Aorta (tissue), 5 donors: ENCODE measurements around the gene DNAJC12. TPM values are rescaled to one million over a fixed set of nuclear protein-coding genes. Genes with fewer than 3 reads are reported as not detected.
A peak's percentile ranks its signal among the peaks of the same experiment; 100 is the strongest.
"Not testable (repeated sequence)": the region's sequence is repeated elsewhere in the genome, so short reads cannot be mapped to it uniquely, and the experiment has no call there.

Source experiments
- ATAC-seq: fragments of 200-7000 bp; cut with Tn5 transposase; one replicate; pipeline ENCODE4 v1.9.1; 2022; ENCODE audit warnings: moderate library complexity; ENCODE audit not compliant: low FRiP score
- DNase-seq, 2 donors: peaks; one replicate each; pipeline ENCODE4 v3.0.0-alpha.2; 2020
- H3K27ac ChIP-seq, 2 donors: one replicate each; pipeline ENCODE4 v1.5.1; 2013; ENCODE audit warnings: low read length in 2 of 2, mild to moderate bottlenecking in 2 of 2, moderate library complexity in 2 of 2, control low read depth in 1 of 2, inconsistent platforms in 1 of 2, low read depth in 1 of 2
- H3K27me3 ChIP-seq, 2 donors: one replicate each; pipeline ENCODE4 v1.6.1; 2013; ENCODE audit warnings: control low read depth in 1 of 2, low read length in 1 of 2, mild to moderate bottlenecking in 1 of 2, moderate library complexity in 1 of 2; ENCODE audit not compliant: insufficient read depth in 2 of 2, control insufficient read depth in 1 of 2
- H3K36me3 ChIP-seq, 2 donors: one replicate each; pipeline ENCODE4 v1.6.1; 2013; ENCODE audit warnings: control low read depth in 1 of 2, low read length in 1 of 2, mild to moderate bottlenecking in 1 of 2; ENCODE audit not compliant: insufficient read depth in 2 of 2, control insufficient read depth in 1 of 2
- H3K4me1 ChIP-seq, 2 donors: one replicate each; pipeline ENCODE4 v1.6.1; 2013; ENCODE audit warnings: low read length in 2 of 2, control low read depth in 1 of 2, mild to moderate bottlenecking in 1 of 2, moderate library complexity in 1 of 2; ENCODE audit not compliant: insufficient read depth in 2 of 2, control insufficient read depth in 1 of 2
- H3K4me3 ChIP-seq, 2 donors: one replicate each; pipeline ENCODE4 v1.5.1; 2013; ENCODE audit warnings: low read length in 2 of 2, control low read depth in 1 of 2, mild to moderate bottlenecking in 1 of 2
- H3K9me3 ChIP-seq: one replicate; pipeline ENCODE4 v1.6.1; 2013; ENCODE audit warnings: mild to moderate bottlenecking, low read length; ENCODE audit not compliant: control insufficient read depth
- WGBS, 2 donors: extraction: QIAGEN DNeasy Blood & Tissue Kit; methylation state at CpG; one replicate each; pipeline ENCODE4 v1.1.7; 2013; 5-methylcytosine and 5-hydroxymethylcytosine counted together
- intact Hi-C, 2 donors: fragments of 100-400 bp; cut with DNase I; formaldehyde crosslinking; loops; one replicate each; pipeline versions ENCODE4 v1.14.2 to v1.15.0; 2022
- polyA plus RNA-seq, 2 donors: library from polyadenylated mRNA; stranded (reverse); fragments of 200-250 nt; gene quantifications; one replicate each; pipeline ENCODE4 v1.2.3, GENCODE V29; 2013
- total RNA-seq, 2 donors: library from RNA; stranded (reverse); fragmentation: NEBNext Ultra II Directional; extraction: Animal tissue kit (Norgen Biotek cat#: 25700); gene quantifications; one replicate each; pipeline ENCODE4 v1.2.1, GENCODE V29; 2021
- donor health status: healthy with polysubstance abuse.
- donor health status: Bipolar disorder and iron deficiency.
- donor health status: DM: no; HTN: no; CAD: no.
- donor health status: DM: no; HTN: no; CAD: no.
- donor health status: DM: yes; HTN: yes; CAD: no.

The DNAJC12 gene
- total and polyA plus RNA-seq, 4 donors = 1.7 to 4.4 (median 3.0) TPM

DNA sequence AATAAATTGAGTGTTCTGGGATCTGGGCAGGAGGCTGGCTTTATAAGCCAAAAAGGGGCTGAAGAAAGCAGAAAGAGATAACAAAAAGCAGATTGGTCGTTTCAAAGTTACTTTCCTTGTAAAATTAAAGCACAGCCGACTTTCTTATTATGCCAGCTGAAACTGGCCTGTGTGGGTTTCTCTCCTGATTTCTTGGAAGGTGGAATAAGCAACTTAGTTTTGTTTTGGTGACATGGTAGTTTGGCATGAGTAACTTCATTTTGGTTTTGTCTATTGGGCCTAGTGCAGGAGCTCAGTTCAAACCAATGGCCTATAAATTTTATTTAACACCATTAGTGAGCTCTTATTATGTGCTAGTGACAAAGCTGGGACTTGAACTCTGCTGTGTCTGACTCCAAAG is 13.2 kb upstream of the DNAJC12 start:
- ATAC-seq (no peak), DNase-seq (no peak)
- Histone ChIP-seq H3K9me3 (no peaks in the 10 kb centered on the region), H3K4me1 (no peaks in the 10 kb centered on the region), H3K27me3 (no peaks in the 10 kb centered on the region), H3K36me3 (no peaks in the 10 kb centered on the region), H3K27ac (no peak overlapping the region), H3K4me3 (no peak overlapping the region)
- WGBS, 2 donors = 66 to 73% methylated on average over 2 of the region's 2 CpGs
- intact Hi-C loops = loop anchor here in 1 of 2 donors (10.0 kb wide), 1 partner anchor 224 kb away; the partner anchor contains the start of gene HERC4

DNA sequence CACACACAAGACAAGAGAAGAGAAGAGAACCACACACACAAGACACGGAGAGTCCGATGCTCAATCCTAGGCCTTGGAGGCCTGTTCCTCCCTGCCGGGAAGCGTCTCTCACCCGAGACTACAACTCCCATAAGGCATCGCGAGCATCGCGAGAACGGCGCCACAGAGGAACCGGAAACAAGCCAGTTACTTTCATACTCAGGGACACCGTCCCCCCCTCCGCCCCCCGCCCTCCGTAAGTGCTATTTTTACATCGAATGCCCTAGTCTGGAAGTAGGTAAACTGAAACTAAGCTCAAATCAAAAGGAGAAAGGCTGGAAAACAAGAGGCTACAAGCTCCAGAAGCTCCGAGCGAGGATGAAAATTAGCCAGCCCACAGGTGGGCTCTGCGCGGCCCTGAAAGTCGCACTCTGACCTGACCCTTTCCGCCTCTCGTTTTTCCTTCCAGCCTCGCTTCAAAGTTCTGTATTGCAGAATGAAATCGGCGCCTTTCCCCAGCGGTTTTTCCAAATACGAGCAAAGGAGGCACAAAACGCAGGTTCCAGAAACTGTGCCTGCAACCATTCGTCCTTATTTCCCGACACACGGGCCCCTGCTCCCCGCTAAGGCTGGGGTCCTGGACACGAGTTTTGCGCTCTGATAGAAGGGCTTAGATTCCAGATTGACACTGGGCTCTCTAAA is 11.5 kb upstream of the DNAJC12 start:
- H3K9me3 ChIP-seq = no peaks in the 10 kb centered on the region
- no peaks in the 10 kb centered on the region for H3K4me1 ChIP-seq
- intact Hi-C loops = loop anchor here in 1 of 2 donors (10.0 kb wide), 1 partner anchor 225 kb away; the partner anchor contains the start of gene HERC4
- no peaks in the 10 kb centered on the region for H3K27me3 ChIP-seq
- peak; percentile 98 to 99 for DNase-seq
- H3K4me3 ChIP-seq = peak overlapping the region; percentile 89 to 97
- no peaks in the 10 kb centered on the region for H3K36me3 ChIP-seq
- peak; percentile 98 for ATAC-seq
- 0% methylated on average over 36 of the region's 36 CpGs for WGBS, 2 donors
- peak overlapping the region; percentile 79 to 80 for H3K27ac ChIP-seq

DNA sequence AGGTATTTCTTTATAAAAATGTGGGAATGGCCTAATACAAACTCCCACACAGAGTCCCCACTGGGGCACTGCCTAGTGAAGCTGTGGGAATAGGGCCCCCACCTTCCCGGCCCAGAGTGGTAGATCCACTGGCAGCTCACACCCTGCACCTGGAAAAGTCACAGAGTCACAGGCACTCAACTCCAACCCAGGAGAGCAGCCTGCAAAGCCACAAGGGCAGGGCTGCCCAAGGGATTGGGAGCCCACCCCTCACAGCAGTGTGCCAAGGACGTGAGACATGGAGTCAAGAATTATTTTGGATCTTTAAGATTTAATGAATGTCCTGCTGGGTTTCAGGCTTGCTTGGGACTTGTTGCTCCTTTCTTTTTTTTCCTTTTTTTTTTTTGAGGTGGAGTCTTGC is 5.3 kb upstream of the DNAJC12 start:
- WGBS, 2 donors = 80 to 89% methylated on average over 2 of the region's 2 CpGs
- Histone ChIP-seq H3K27me3 (no peaks in the 10 kb centered on the region), H3K27ac (no peak overlapping the region), H3K4me1 (no peaks in the 10 kb centered on the region), H3K4me3 (no peak overlapping the region), H3K9me3 (peaks cover 2% of the 10 kb centered on the region), H3K36me3 (no peaks in the 10 kb centered on the region)
- intact Hi-C loops = no loop called here
- ATAC-seq (no peak), DNase-seq (no peak)

DNA sequence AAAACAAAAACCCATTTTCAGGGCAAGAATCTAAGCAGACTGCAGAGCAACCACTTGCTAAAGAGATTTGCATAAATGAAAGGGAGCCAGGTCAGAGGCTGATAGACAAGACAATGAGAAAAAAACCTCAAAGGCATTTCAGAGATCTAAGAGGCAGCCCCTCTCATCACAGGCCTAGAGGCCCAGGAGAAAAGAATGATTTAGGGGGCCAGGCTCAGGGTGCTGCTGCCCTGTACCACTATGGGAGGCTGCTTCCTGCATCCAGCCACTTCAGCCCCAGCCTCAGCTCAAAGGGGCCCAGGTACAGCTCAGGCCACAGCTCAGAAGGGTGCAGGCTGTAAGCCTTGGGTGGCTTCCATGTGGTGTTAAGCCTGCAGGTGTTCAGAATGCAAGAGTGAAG is 3.7 kb upstream of the DNAJC12 start:
- intact Hi-C loops = no loop called here
- H3K9me3 ChIP-seq = peaks cover 2% of the 10 kb centered on the region
- H3K36me3 ChIP-seq = no peaks in the 10 kb centered on the region
- H3K4me3 ChIP-seq = no peak overlapping the region
- DNase-seq = no peak
- no peaks in the 10 kb centered on the region for H3K27me3 ChIP-seq
- no peak for ATAC-seq
- H3K27ac ChIP-seq = no peak overlapping the region
- H3K4me1 ChIP-seq = no peaks in the 10 kb centered on the region

DNA sequence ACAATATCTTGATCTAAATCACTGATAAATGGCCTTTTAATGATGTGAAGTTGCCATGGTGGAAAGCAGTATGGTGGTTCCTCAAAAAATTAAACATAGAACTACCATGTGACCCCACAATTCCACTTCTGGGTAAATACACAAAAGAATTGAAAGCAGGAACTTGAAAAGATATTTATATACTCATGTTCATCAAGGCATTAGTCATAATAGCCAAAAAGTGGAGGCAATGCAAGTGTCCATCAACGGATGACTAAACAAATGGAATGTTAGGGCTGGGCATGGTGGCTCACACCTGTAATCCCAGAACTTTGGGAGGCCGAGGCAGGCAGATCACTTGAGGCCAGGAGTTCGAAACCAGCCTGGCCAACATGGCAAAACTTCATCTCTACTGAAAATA is 2.0 kb upstream of the DNAJC12 start:
- no peaks in the 10 kb centered on the region for H3K4me1 ChIP-seq
- H3K36me3 ChIP-seq = no peaks in the 10 kb centered on the region
- H3K4me3 ChIP-seq = no peak overlapping the region
- WGBS, 2 donors = 89 to 93% methylated on average over 3 of the region's 3 CpGs
- DNase-seq = no peak
- H3K27ac ChIP-seq = no peak overlapping the region
- no peak for ATAC-seq
- peaks cover 2% of the 10 kb centered on the region for H3K9me3 ChIP-seq
- no peaks in the 10 kb centered on the region for H3K27me3 ChIP-seq
- intact Hi-C loops = no loop called here

DNA sequence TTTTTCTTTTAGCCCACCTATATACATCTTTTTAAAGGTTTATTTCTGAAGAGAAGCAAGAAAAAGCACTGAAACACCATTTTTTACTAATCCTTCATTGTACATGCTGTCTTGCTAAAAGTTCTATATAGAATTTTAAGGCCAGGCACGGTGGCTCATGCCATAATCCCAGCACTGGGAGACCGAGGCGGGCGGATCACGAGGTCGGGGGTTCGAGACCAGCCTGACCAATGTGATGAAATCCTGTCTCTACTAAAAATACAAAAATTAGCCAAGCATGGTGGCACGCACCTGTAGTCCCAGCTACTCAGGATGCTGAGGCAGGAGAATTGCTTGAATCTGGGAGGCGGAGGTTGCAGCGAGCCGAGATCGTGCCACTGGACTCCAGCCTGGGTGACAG is 1.5 kb upstream of the DNAJC12 start:
- H3K27ac ChIP-seq, H3K36me3 ChIP-seq, ATAC-seq, H3K9me3 ChIP-seq, intact Hi-C loops, H3K4me3 ChIP-seq, H3K4me1 ChIP-seq, H3K27me3 ChIP-seq, DNase-seq: not testable (repeated sequence)
- WGBS, 2 donors = 96 to 97% methylated on average over 12 of the region's 12 CpGs

DNA sequence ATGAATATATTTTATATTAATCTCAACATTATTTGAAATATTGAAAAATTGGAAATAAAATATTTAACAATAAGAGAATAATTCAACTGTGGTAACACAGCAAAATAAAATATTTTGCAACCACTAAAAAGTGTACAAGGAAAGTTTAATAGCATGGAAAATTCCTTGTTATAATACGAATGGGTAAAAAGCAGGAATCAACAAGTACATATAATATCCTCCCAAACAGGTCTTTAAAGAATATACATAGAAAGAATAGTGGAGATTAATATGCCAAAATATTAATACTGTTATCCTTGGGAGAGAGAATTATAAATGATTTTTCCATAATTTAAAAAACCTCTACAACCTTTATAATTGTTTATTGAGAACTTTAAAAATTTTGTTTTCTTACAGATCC is 1.0 kb downstream of the DNAJC12 start:
- Histone ChIP-seq H3K9me3 (no peaks in the 10 kb centered on the region), H3K27ac (no peak overlapping the region), H3K4me3 (no peak overlapping the region), H3K27me3 (no peaks in the 10 kb centered on the region), H3K4me1 (no peaks in the 10 kb centered on the region), H3K36me3 (no peaks in the 10 kb centered on the region)
- ATAC-seq (no peak), DNase-seq (no peak)
- 57 to 61% methylated on average over 1 of the region's 1 CpG for WGBS, 2 donors
- intact Hi-C loops = no loop called here

DNA sequence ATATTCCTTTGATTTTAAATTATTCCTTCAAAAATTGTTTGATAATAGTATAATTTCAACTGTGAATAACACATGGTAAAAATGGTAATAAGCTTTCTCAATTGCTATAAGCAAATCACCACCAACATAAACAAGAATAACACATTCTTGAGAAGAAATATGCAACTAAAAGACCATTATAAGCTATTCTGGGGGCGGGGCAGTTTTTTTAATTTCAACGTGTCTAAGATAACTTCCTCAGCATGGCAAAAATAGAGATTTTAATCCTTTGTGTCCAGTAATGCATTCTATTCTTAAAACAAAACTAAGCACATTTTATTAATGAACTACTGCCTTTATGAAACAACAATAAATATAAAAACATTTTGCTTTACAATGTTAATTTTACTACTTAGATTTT is 1.5 kb downstream of the DNAJC12 start:
- no peaks in the 10 kb centered on the region for H3K4me1 ChIP-seq
- no peak overlapping the region for H3K4me3 ChIP-seq
- H3K9me3 ChIP-seq = no peaks in the 10 kb centered on the region
- no peak overlapping the region for H3K27ac ChIP-seq
- no peaks in the 10 kb centered on the region for H3K36me3 ChIP-seq
- ATAC-seq (no peak), DNase-seq (no peak)
- intact Hi-C loops = no loop called here
- WGBS, 2 donors = 38 to 41% methylated on average over 2 of the region's 2 CpGs
- no peaks in the 10 kb centered on the region for H3K27me3 ChIP-seq

DNA sequence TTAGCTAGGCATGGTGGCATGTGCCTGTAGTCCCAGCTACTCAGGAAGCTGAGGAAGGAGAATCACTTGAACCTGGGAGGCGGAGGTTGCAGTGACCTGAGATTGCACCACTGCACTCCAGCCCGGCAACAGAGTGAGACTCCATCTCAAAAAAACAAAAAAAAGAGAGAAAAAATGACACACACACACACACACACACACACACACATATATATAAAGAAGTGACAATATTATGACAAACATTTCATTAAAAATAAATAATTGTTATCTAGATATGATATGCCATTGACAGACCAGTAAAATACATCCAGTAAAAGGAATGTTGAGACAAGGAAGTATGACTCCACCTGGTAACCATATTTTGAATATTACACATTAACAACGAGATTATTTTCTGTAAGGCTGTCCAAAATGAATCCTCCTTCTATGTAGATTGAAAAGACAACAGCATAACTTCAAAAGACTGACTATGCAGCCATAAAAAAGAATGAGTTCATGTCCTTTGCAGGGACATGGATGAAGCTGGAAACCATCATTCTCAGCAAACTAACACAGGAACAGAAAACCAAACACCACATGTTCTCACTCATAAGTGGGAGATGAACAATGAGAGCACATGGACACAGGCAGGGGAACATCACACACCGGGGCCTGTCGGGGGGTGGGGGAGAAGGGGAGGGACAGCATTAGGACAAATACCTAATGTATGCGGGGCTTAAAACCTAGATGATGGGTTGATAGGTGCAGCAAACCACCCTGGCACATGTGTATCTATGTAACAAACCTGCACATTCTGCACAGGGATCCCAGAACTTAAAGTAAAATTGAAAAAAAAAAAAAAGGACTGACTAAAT is 2.2 kb downstream of the DNAJC12 start:
- H3K27me3 ChIP-seq, H3K4me1 ChIP-seq, H3K9me3 ChIP-seq, ATAC-seq, intact Hi-C loops, DNase-seq, H3K36me3 ChIP-seq, H3K4me3 ChIP-seq, H3K27ac ChIP-seq: not testable (repeated sequence)
- WGBS, 2 donors = 66 to 67% methylated on average over 6 of the region's 6 CpGs
